ENCODE results near the gene MBD5. TPM values are rescaled to one million over a fixed set of nuclear protein-coding genes. Genes with fewer than 3 reads are reported as not detected.
"Not testable (repeated sequence)": the region's sequence is repeated elsewhere in the genome, so short reads cannot be mapped to it uniquely, and the experiment has no call there.

Gene MBD5
- polyA plus RNA-seq, 1 of the 3 experiments (the other 2 are of a cell fraction), result 7.4 TPM

DNA sequence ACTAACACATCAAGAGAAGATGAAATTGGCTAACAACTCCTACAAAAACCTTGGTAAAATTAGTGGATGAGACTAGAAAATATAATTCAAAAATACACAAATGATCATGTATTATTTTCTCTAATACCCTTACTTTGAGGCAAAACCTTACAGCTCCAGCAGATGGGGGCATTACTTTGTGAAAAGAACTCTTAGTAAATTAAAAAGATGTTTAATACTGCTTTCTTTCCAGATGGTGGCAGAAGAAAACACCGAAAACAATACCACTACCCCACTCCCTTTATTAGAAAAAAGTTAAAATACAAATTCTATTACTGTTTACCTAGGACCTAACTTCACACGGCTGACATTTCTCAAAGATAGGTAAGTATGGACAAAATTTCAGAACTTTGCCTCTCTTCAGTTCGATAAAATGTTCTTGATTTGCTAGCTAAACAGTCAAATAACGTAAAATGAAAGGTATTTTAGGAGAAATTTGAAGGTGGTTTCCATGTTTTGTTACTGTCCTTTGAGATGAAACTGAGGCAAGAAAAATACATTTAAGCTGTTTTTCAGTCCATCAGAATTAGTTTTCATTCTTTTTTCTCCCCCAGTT is 31.0 kb upstream of the MBD5 start (continued):
- TF ChIP-seq TCF12 (IDR thresholded peaks at IDR 0.05) (no peak), TEAD4 (IDR thresholded peaks at IDR 0.05; ENCODE audit: borderline replicate concordance, insufficient read depth) (no peak), RFX5 (IDR thresholded peaks at IDR 0.05; ENCODE audit: low read length) (no peak), SIN3A (IDR thresholded peaks at IDR 0.05; ENCODE audit: borderline replicate concordance, low read depth, low read length) (no peak)
- TF ChIP-seq, protein P1, sequence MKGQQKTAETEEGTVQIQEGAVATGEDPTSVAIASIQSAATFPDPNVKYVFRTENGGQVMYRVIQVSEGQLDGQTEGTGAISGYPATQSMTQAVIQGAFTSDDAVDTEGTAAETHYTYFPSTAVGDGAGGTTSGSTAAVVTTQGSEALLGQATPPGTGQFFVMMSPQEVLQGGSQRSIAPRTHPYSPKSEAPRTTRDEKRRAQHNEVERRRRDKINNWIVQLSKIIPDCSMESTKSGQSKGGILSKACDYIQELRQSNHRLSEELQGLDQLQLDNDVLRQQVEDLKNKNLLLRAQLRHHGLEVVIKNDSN (IDR thresholded peaks at IDR 0.05; ENCODE audit: borderline replicate concordance, low read depth), result no peak

DNA sequence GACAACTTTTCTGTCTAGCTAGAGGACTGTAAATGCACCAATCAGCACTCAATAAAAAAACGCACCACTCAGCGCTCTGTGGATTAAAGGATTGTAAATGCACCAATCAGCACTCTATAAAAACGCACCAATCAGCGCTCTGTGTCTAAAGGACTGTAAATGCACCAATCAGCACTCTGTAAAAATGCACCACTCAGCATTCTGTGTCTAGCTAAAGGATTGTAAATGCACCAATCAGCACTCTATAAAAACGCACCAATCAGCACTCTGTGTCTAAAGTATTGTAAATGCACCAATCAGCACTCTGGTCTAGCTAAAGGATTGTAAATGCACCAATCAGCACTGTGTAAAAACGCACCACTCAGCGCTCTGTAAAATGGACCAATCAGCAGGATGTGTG is 25.9 kb upstream of the MBD5 start:
- H3K9ac ChIP-seq; H3K9me3 ChIP-seq; H2AFZ ChIP-seq (ENCODE audit: low read depth); CTCF ChIA-PET; H3K27ac ChIP-seq (ENCODE audit: low read depth in 2 of 2, low read length in 1 of 2); H3F3A ChIP-seq (replicated peaks; ENCODE audit: insufficient read depth); H4K20me1 ChIP-seq (ENCODE audit: insufficient read depth); H3K4me3 ChIP-seq (ENCODE audit: low read depth in 2 of 2, low read length in 1 of 2); DNase-seq; H3K27me3 ChIP-seq (ENCODE audit: insufficient read depth); H3K4me2 ChIP-seq; H3K9me2 ChIP-seq; H3K4me1 ChIP-seq (ENCODE audit: control insufficient read depth in 1 of 2, insufficient read depth in 2 of 2, low read depth in 1 of 2, low read length in 1 of 2): not testable (repeated sequence)
- WGBS (ENCODE audit: low lambda C conversion rate), result 98% methylated on average over 7 of the region's 7 CpGs
- POLR2A ChIA-PET, result interaction anchor here (1.2 kb wide), 1 partner anchor 17 kb away, joined by 3 read pairs; no protein-coding TSS in a partner anchor
- Histone ChIP-seq H3K36me3 (replicated peaks in 1 of 2; ENCODE audit: control insufficient read depth in 1 of 2, insufficient read depth in 2 of 2, low read length in 1 of 2) (peaks cover 8 to 11% of the 10 kb centered on the region in 2 experiments), H3K79me2 (ENCODE audit: insufficient read depth) (peaks cover 75% of the 10 kb centered on the region)

DNA sequence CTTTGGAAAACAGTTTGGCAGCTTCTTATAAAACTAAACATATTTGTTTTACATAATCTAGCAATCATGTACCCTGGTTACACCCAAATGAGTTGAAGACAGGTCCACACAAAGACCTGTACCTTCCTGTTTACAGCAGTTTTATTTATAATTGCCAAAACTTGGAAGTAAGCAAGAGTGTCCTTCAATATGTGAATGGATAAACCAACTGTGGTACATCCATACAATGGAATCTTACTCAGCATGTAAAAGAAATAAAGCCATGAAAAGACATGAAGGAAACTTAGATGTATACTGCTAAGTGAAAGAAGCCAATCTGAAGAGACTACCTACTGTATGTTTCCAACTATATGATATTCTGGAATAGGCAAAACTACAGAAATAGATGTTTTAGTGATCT is 24.1 kb upstream of the MBD5 start:
- no peak overlapping the region for H3K4me2 ChIP-seq
- no peaks in the 10 kb centered on the region for H4K20me1 ChIP-seq (ENCODE audit: insufficient read depth)
- DNase-seq, result no peak
- no peaks in the 10 kb centered on the region for H3K9me3 ChIP-seq
- H3K4me3 ChIP-seq (ENCODE audit: low read depth in 2 of 2, low read length in 1 of 2), result no peak overlapping the region
- no peak for TF ChIP-seq MEF2A (IDR thresholded peaks at IDR 0.05; ENCODE audit: borderline replicate concordance, low read depth)
- no peak for TF ChIP-seq EP300 (IDR thresholded peaks at IDR 0.05; ENCODE audit: borderline replicate concordance in 1 of 2, low read depth in 1 of 2, low read length in 1 of 2)
- no peak for TF ChIP-seq GABPA (IDR thresholded peaks at IDR 0.05; ENCODE audit: low read depth)
- TF ChIP-seq, protein P2, sequence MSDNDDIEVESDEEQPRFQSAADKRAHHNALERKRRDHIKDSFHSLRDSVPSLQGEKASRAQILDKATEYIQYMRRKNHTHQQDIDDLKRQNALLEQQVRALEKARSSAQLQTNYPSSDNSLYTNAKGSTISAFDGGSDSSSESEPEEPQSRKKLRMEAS (IDR thresholded peaks at IDR 0.05; ENCODE audit: low read depth), result no peak
- TF ChIP-seq FOSL2 (IDR thresholded peaks at IDR 0.05; ENCODE audit: borderline replicate concordance, low read depth), result no peak
- TF ChIP-seq EZH2phosphoT487 (IDR thresholded peaks at IDR 0.05; ENCODE audit: borderline replicate concordance, low read depth), result no peak
- TF ChIP-seq SMC3 (IDR thresholded peaks at IDR 0.05; ENCODE audit: low read depth, low read length), result no peak
- TF ChIP-seq, protein P3, sequence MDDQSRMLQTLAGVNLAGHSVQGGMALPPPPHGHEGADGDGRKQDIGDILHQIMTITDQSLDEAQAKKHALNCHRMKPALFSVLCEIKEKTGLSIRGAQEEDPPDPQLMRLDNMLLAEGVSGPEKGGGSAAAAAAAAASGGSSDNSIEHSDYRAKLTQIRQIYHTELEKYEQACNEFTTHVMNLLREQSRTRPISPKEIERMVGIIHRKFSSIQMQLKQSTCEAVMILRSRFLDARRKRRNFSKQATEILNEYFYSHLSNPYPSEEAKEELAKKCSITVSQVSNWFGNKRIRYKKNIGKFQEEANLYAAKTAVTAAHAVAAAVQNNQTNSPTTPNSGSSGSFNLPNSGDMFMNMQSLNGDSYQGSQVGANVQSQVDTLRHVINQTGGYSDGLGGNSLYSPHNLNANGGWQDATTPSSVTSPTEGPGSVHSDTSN (IDR thresholded peaks at IDR 0.05), result no peak
- TF ChIP-seq GATA2 (CRISPR knock-in tag; IDR thresholded peaks at IDR 0.05), result no peak
- no peaks in the 10 kb centered on the region for H3K27me3 ChIP-seq (ENCODE audit: insufficient read depth)
- no peaks in the 10 kb centered on the region for H3K4me1 ChIP-seq (ENCODE audit: control insufficient read depth in 1 of 2, insufficient read depth in 2 of 2, low read depth in 1 of 2, low read length in 1 of 2)
- no peak overlapping the region for H2AFZ ChIP-seq (ENCODE audit: low read depth)
- no peaks in the 10 kb centered on the region for H3F3A ChIP-seq (replicated peaks; ENCODE audit: insufficient read depth)
- H3K27ac ChIP-seq (ENCODE audit: low read depth in 2 of 2, low read length in 1 of 2), result no peak overlapping the region
- CTCF ChIA-PET, result no interaction called here
- no peak overlapping the region for H3K9ac ChIP-seq
- H3K36me3 ChIP-seq (replicated peaks in 1 of 2; ENCODE audit: control insufficient read depth in 1 of 2, insufficient read depth in 2 of 2, low read length in 1 of 2), result peaks cover 8 to 11% of the 10 kb centered on the region in 2 experiments
- H3K79me2 ChIP-seq (ENCODE audit: insufficient read depth), result peaks cover 78% of the 10 kb centered on the region
- H3K9me2 ChIP-seq, result no peaks in the 10 kb centered on the region
- POLR2A ChIA-PET, result no interaction called here

Measured in SK-N-SH (cell line).